Tibial nerve (tissue), 4 donors: ENCODE results near the gene ITGAE. TPM values are rescaled to one million over a fixed set of nuclear protein-coding genes. Genes with fewer than 3 reads are reported as not detected.
"Not testable (repeated sequence)": the region's sequence is repeated elsewhere in the genome, so short reads cannot be mapped to it uniquely, and the experiment has no call there.

Source experiments
- DNase-seq, 2 donors: peaks; one replicate each; pipeline ENCODE4 v3.0.0-alpha.2; 2019; ENCODE audit warnings: low spot score in 2 of 2
- H3K27ac ChIP-seq, 4 donors: fragments of 200-600 bp; sonication (generic) in 3 of 4; one replicate each; pipeline ENCODE4 v1.5.1; 2017 to 2019; ENCODE audit warnings: mild to moderate bottlenecking in 1 of 4
- H3K27me3 ChIP-seq, 2 donors: fragments of 200-600 bp; sonication (generic) in 1 of 2; one replicate each; pipeline versions ENCODE4 v1.5.1 to v1.6.0; 2017 to 2019
- H3K36me3 ChIP-seq, 3 donors: fragments of 200-600 bp; sonication (generic); one replicate each; pipeline ENCODE4 v1.5.1; 2018 to 2019
- H3K4me1 ChIP-seq, 4 donors: fragments of 200-600 bp; sonication (generic) in 3 of 4; one replicate each; pipeline ENCODE4 v1.5.1; 2017 to 2019
- H3K4me3 ChIP-seq, 4 donors: fragments of 200-600 bp; sonication (generic) in 3 of 4; one replicate each; pipeline ENCODE4 v1.5.1; 2017 to 2019; ENCODE audit warnings: mild to moderate bottlenecking in 1 of 4, moderate library complexity in 1 of 4
- H3K9me3 ChIP-seq, 4 donors: fragments of 200-600 bp; sonication (generic) in 3 of 4; one replicate each; pipeline ENCODE4 v1.5.1; 2017 to 2019
- EP300 ChIP-seq, 2 donors: sonication (generic); formaldehyde crosslinking; IDR thresholded peaks; one replicate each; pipeline ENCODE4 v1.6.1; 2017; ENCODE audit warnings: antibody characterized with exemption in 2 of 2, mild to moderate bottlenecking in 1 of 2
- POLR2A ChIP-seq, 2 donors: fragments of 450-650 bp; IDR thresholded peaks; one replicate each; pipeline ENCODE4 v1.6.1; 2017; ENCODE audit warnings: antibody characterized with exemption in 2 of 2, mild to moderate bottlenecking in 2 of 2, moderate library complexity in 2 of 2
- WGBS, 2 donors: methylation state at CpG; one replicate each; pipeline ENCODE4 v1.1.5; 2018; 5-methylcytosine and 5-hydroxymethylcytosine counted together
- total RNA-seq, 4 donors: library from RNA; depleted of rRNA; stranded (reverse); fragments of >200 nt; gene quantifications; one replicate each; pipeline ENCODE4 v1.1.0, GENCODE V29; 2016
- TF ChIP-seq, protein P1 (sequence below), 5 experiments: fragments of 200-600 bp in 3 of 5; fragments of 450-650 bp in 2 of 5; sonication (generic) in 3 of 5; IDR thresholded peaks; one replicate each; pipeline ENCODE4 v1.5.1; 2016 to 2019; ENCODE audit warnings: antibody characterized with exemption in 5 of 5, mild to moderate bottlenecking in 3 of 5, moderate library complexity in 2 of 5

ITGAE gene
- total RNA-seq, 4 donors from 2014 or later: 11.1 to 17.5 (median 13.4) TPM

GRCh38 chr17:3845621-3846436 lies 44.8 kb upstream of the ITGAE start, which contains the start of gene NCBP3:
TSS of gene NCBP3 (minus strand) at chr17:3846246. CDS start at chr17:3846223, 23 bp downstream.
- peak; percentile 31 to 71 for TF ChIP-seq POLR2A (IDR thresholded peaks at IDR 0.05)
- TF ChIP-seq, protein P1, sequence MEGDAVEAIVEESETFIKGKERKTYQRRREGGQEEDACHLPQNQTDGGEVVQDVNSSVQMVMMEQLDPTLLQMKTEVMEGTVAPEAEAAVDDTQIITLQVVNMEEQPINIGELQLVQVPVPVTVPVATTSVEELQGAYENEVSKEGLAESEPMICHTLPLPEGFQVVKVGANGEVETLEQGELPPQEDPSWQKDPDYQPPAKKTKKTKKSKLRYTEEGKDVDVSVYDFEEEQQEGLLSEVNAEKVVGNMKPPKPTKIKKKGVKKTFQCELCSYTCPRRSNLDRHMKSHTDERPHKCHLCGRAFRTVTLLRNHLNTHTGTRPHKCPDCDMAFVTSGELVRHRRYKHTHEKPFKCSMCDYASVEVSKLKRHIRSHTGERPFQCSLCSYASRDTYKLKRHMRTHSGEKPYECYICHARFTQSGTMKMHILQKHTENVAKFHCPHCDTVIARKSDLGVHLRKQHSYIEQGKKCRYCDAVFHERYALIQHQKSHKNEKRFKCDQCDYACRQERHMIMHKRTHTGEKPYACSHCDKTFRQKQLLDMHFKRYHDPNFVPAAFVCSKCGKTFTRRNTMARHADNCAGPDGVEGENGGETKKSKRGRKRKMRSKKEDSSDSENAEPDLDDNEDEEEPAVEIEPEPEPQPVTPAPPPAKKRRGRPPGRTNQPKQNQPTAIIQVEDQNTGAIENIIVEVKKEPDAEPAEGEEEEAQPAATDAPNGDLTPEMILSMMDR (IDR thresholded peaks at IDR 0.05): peak; percentile 97 to 100 (median 98)
- TF ChIP-seq EP300 (IDR thresholded peaks at IDR 0.05): peak; percentile 79 to 82
- DNase-seq: peak; percentile 72 to 74
- peaks cover 0 to 4% of the 10 kb centered on the region in 2 donors for H3K27me3 ChIP-seq
- H3K36me3 ChIP-seq: peaks cover 0 to 29% (median 7%) of the 10 kb centered on the region in 3 donors
- WGBS, 2 donors: 0 to 1% methylated on average over 42 to 53 of the region's 76 CpGs
- peak within 1 kb of the TSS; percentile 71 to 96 (median 88) for H3K4me3 ChIP-seq
- peak within 1 kb of the TSS; percentile 44 to 90 (median 88) for H3K27ac ChIP-seq
- H3K4me1 ChIP-seq: peaks cover 0 to 26% (median 9%) of the 10 kb centered on the region in 4 donors
- no peaks in the 10 kb centered on the region for H3K9me3 ChIP-seq

DNA sequence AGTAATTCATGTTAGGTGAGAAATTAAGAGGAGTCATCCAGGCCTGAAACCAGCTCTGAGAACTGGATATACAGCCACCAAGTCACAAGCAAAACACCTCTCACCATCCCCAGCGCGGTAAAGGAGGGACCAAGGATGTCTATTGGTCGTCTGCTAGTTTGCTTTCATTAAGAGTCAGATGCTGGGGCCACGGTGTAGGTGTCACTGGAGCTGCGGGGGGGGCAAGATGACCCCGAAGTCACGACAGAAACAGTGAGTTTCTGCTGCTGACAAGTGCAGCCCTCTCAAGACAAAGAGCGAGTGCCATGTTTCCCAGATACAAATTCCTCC lies 44.3 kb upstream of the ITGAE start:
- H3K27me3 ChIP-seq: no peaks in the 10 kb centered on the region
- TF ChIP-seq EP300 (IDR thresholded peaks at IDR 0.05): no peak
- TF ChIP-seq, protein P1 (IDR thresholded peaks at IDR 0.05): no peak
- DNase-seq: no peak
- no peaks in the 10 kb centered on the region for H3K9me3 ChIP-seq
- H3K36me3 ChIP-seq: peaks cover 0 to 35% (median 7%) of the 10 kb centered on the region in 3 donors
- 0 to 1% methylated on average over 8 of the region's 8 CpGs for WGBS, 2 donors
- peak overlapping the region in 3 of 4 donors; percentile 87 to 90 (median 89) for H3K27ac ChIP-seq
- H3K4me1 ChIP-seq: peaks cover 0 to 26% (median 9%) of the 10 kb centered on the region in 4 donors
- peak overlapping the region; percentile 71 to 96 (median 88) for H3K4me3 ChIP-seq

- WGBS, 2 donors: 92% methylated on average over 19 of the region's 19 CpGs
- Histone ChIP-seq H3K4me1 (peaks cover 0 to 26% (median 9%) of the 10 kb centered on the region in 4 donors), H3K36me3 (peaks cover 0 to 42% (median 12%) of the 10 kb centered on the region in 3 donors), H3K4me3 (peak overlapping the region in 2 of 4 donors; percentile 71 to 94)
- not testable (repeated sequence) for DNase-seq, H3K9me3 ChIP-seq, H3K27ac ChIP-seq, H3K27me3 ChIP-seq
Measured at GRCh38 chr17:3844556-3844955, 43.6 kb upstream of the ITGAE start.

GRCh38 chr17:3843935-3844516 lies 43.0 kb upstream of the ITGAE start:
- Histone ChIP-seq H3K4me1 (peaks cover 0 to 26% (median 9%) of the 10 kb centered on the region in 4 donors), H3K36me3 (peaks cover 0 to 47% (median 13%) of the 10 kb centered on the region in 3 donors), H3K27me3 (no peaks in the 10 kb centered on the region), H3K9me3 (no peaks in the 10 kb centered on the region), H3K27ac (no peak overlapping the region), H3K4me3 (no peak overlapping the region)
- no peak for DNase-seq
- 35 to 43% methylated on average over 3 of the region's 3 CpGs for WGBS, 2 donors
- TF ChIP-seq, protein P1 (IDR thresholded peaks at IDR 0.05): peak in 3 of 5 experiments; percentile 7 to 27 (median 26)
- TF ChIP-seq EP300 (IDR thresholded peaks at IDR 0.05) (no peak), POLR2A (IDR thresholded peaks at IDR 0.05) (no peak)

GRCh38 chr17:3838206-3838605 lies 37.2 kb upstream of the ITGAE start:
- H3K4me1 ChIP-seq: peaks cover 0 to 18% (median 0%) of the 10 kb centered on the region in 4 donors
- H3K9me3 ChIP-seq: no peaks in the 10 kb centered on the region
- H3K27me3 ChIP-seq: no peaks in the 10 kb centered on the region
- TF ChIP-seq POLR2A (IDR thresholded peaks at IDR 0.05) (no peak), EP300 (IDR thresholded peaks at IDR 0.05) (no peak)
- TF ChIP-seq, protein P1 (IDR thresholded peaks at IDR 0.05): no peak
- WGBS, 2 donors: 90% methylated on average over 12 of the region's 12 CpGs
- no peak overlapping the region for H3K4me3 ChIP-seq
- no peak overlapping the region for H3K27ac ChIP-seq
- peaks cover 0 to 73% (median 17%) of the 10 kb centered on the region in 3 donors for H3K36me3 ChIP-seq
- no peak for DNase-seq
